Stimulated activated CD8-positive, alpha-beta memory T cell treated with anti-CD3 and anti-CD28 coated beads, Interleukin-4, amount 100 ng/mL, for 1 hour (primary cell): ENCODE data around the gene UBQLN4.

Experiments
- DNase-seq, 2 donors: peaks; one replicate each; pipeline ENCODE4 v3.0.0-alpha.2; 2020; ENCODE audit warnings: low read depth in 2 of 2, low spot score in 1 of 2

UBQLN4 gene

DNA sequence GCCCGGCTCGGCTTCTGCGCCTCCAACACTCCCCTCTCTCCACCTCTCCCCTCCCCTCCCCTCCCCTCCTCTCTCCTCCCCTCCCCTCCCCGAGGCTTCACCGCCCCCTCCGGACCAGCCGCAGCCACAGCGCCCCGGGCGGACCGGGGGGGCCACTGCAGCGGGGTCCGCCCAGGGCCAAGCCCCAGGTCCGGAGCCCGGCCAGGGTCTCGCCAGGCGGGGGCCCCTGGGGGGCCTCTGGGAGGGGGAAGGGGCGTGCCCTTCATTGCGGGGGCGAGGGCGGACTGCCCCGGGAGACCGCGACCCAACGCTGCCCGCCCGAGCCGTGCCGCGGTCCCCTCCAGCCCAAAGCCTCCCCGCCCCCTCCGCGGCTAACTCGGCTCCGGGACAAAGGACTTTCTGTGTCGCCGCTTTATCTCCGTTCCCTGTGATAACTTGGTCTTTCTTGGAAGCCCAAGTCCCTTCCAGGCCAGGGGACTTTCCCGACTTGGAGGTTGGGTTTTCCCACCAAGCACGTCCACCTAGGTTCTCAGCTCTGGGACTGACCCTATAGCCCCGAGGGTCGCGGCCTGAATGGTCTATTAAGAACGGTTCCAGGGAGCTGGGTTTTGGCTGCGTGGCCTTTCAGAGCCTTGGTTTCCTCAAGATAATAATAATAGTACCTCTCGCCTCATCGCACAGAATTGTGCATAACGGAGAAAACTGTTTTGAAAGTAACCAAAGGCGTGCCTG lies at the start of gene UBQLN4:
Gene UBQLN4 (minus strand): TSS at position 31 of the 732 bp plus-strand sequence. CDS start 97 bp downstream, outside the sequence.
- DNase-seq: peak; percentile 53 to 77

GRCh38 chr1:156102633-156103511 lies 49.3 kb upstream of the UBQLN4 start:
- no peak for DNase-seq

DNA sequence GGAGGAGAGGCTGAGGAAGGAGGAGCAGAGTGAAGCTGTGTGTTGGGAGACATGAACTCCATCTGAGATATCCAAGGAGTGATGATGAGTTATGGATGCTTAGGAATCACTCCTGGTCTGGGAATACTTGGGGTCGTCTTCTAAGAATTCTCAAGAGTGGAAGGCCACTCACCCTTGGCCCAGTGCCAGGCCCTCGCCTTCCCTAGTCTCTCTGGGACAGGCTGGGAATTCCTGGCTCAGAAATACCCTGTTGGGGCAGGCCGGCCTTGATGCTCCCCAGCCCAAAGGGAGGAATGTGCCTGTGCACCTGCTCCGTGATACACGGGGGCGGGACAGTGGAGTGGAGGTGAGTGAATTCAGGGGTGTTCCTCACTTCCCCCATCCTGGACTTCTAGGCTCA lies 48.3 kb upstream of the UBQLN4 start:
- DNase-seq: no peak

- no peak for DNase-seq
Observed at GRCh38 chr1:156100205-156100995, 46.8 kb upstream of the UBQLN4 start.

- DNase-seq: no peak
Observed at GRCh38 chr1:156099282-156099681, 45.7 kb upstream of the UBQLN4 start.

- no peak for DNase-seq
Observed at GRCh38 chr1:156098784-156099183, 45.2 kb upstream of the UBQLN4 start.

- no peak for DNase-seq
Observed at GRCh38 chr1:156097499-156098178, 44.0 kb upstream of the UBQLN4 start.

DNA sequence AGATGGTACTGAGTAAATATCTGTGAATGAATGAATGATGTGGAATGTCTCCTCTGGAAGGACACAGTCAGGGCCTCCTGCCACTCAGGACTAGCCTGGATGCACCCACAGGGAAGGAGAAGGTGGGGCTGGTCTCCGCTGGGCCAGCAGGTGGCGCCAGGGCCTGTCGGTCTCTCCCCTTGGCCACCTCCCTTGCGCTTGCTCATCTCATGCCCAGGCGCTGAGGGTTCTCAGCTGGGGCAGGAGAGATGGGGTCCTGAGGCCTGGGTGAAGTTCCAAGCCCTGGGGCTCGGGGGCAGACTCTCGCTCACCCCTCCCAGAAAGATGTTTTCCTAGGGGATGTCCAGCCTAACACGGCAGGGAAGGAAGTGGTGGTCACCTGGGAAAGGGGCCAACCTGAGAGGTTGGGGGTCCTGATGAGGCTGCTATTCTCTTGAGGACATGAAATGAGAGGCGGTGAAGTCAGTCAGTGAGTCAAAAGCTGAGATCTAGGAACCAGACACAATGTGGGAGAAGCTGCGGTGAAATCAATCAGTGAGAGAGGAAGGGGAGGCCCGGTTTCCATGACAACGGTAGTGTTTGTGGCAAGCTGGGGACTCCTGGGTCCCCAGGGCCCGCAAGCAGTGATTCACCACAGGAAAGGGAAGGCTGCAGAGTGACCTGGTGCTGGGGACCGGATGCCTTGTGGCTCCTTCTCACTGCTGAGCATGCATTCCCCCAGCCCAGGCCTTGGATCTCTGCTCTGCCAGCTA lies 43.2 kb upstream of the UBQLN4 start:
- DNase-seq: peak; percentile 66 to 71

GRCh38 chr1:156095906-156096508 lies 42.4 kb upstream of the UBQLN4 start:
- no peak for DNase-seq

GRCh38 chr1:156091610-156092009 lies 38.0 kb upstream of the UBQLN4 start:
- DNase-seq: no peak

- peak; percentile 79 to 80 for DNase-seq
Observed at GRCh38 chr1:156090840-156091188, 37.2 kb upstream of the UBQLN4 start.

DNA sequence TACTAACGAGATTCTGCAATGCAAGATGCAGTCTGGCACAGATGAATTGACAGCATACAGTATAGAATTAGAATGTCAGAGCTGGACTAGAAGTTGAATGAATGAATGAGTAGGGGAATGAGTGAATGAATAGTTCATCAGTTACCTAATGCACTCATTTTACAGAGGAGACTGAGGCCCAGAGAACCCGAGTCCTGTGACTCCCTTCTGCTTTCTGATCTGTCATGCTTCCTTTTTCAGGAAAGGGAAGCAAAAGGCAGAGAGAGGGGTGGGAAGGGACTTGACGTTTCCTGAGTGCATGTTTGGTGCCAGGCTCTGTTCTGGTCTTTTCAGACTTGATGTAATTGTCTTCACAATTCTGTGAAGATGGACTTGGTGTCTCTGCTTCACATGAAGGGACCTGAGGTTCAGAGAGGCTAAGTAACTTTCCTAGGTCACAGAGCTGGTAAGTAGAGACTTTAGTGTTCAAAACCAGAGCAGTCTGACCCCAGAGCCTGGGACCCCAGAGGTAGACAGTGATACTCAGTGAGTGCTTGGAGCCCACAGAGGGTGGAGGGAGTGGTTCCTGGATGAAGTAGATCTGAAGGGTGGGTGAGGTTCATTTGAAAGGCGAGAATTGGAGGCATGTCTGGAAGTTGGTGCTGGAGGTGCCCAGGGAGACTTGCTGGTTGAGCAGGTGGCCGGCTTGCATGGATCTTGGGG lies 36.7 kb upstream of the UBQLN4 start:
- no peak for DNase-seq

DNA sequence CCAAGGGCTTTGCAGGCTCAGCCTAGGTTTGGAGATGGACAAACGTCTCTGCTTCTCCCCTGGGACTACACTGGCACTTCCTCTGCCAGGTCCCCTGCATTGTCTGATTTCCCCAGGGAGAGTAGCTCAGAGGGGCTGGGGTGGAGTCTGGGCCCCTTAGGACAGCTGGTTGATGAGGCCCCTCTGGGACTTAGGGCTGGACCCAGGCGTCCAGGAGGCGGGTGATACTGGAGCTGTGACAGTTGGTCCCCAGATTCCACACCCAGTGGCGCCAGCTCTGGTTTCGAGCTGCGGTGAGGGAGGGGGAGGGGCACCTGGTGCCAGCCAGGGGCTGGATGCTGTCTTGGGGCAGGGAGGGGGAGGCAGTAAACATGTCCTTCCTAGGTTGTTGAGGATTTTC lies 36.1 kb upstream of the UBQLN4 start:
- no peak for DNase-seq

GRCh38 chr1:156086256-156086662 lies 32.7 kb upstream of the UBQLN4 start:
- DNase-seq: no peak

GRCh38 chr1:156083800-156084790 lies 30.5 kb upstream of the UBQLN4 start:
- no peak for DNase-seq

- DNase-seq: peak in 1 of 2 donors; percentile 33
Observed at GRCh38 chr1:156082309-156083091, 28.9 kb upstream of the UBQLN4 start, which contains the start of gene MEX3A. Gene MEX3A, minus strand, starts transcription at chr1:156082465. Its CDS starts 467 bp downstream, at chr1:156081998.

- no peak for DNase-seq
Observed at GRCh38 chr1:156081917-156082308, 28.3 kb upstream of the UBQLN4 start.
